ENCODE results near the gene KCNMA1.

- TF ChIP-seq ZNF274 (IDR thresholded peaks at IDR 0.05; ENCODE audit: low read depth, low read length) (no peak), SUZ12 (IDR thresholded peaks at IDR 0.05; ENCODE audit: extremely low read depth, insufficient read depth, insufficient read length) (no peak), YY1 (IDR thresholded peaks at IDR 0.05; ENCODE audit: insufficient read depth, insufficient read length) (no peak)
Measured at GRCh38 chr10:77168161-77168560, 469.4 kb downstream of the KCNMA1 start.

Measured in NT2/D1 (cell line).